MM.1S (cell line): ENCODE data around the gene NYNRIN.

Source experiments
- DNase-seq: peaks from one replicate; pipeline ENCODE4 v3.0.0-alpha.2; 2015
- H2AFZ ChIP-seq: fragments of 300-600 bp; sonication (generic); 2 replicates; pipeline ENCODE4 v1.6.0; 2016; ENCODE audit warnings: antibody characterized with exemption, low read length
- H3F3A ChIP-seq: fragments of 300-600 bp; sonication (generic); 2 replicates; pipeline ENCODE4 v1.6.1; 2016; ENCODE audit warnings: mild to moderate bottlenecking, antibody characterized with exemption, low read length, moderate library complexity, mixed read lengths; ENCODE audit not compliant: insufficient read depth
- H3K27ac ChIP-seq: fragments of 300-600 bp; sonication (generic); 2 replicates; pipeline ENCODE4 v1.5.1; 2016; ENCODE audit warnings: mild to moderate bottlenecking, low read length
- H3K27me3 ChIP-seq: fragments of 300-600 bp; sonication (generic); replicated peaks from 2 replicates; pipeline ENCODE4 v1.6.0; 2016; ENCODE audit warnings: low read length; ENCODE audit not compliant: insufficient read depth
- H3K36me3 ChIP-seq: fragments of 300-600 bp; sonication (generic); replicated peaks from 2 replicates; pipeline ENCODE4 v1.6.1; 2016; ENCODE audit warnings: mild to moderate bottlenecking, low read length, mixed read lengths; ENCODE audit not compliant: insufficient read depth
- H3K4me1 ChIP-seq: fragments of 300-600 bp; sonication (generic); 2 replicates; pipeline ENCODE4 v1.6.1; 2016; ENCODE audit warnings: low read length, mixed read lengths
- H3K4me2 ChIP-seq: fragments of 300-600 bp; sonication (generic); 2 replicates; pipeline ENCODE4 v1.6.0; 2016; ENCODE audit warnings: low read depth, low read length
- H3K4me3 ChIP-seq: fragments of 300-600 bp; sonication (generic); 2 replicates; pipeline ENCODE4 v1.5.1; 2016; ENCODE audit warnings: low read length, mixed read lengths
- H3K79me2 ChIP-seq: fragments of 300-600 bp; sonication (generic); 2 replicates; pipeline ENCODE4 v1.6.1; 2016; ENCODE audit warnings: mixed run types, low read length, mixed read lengths
- H3K9ac ChIP-seq: fragments of 300-600 bp; sonication (generic); 2 replicates; pipeline ENCODE4 v1.6.1; 2016; ENCODE audit warnings: low read length, mixed read lengths
- H3K9me2 ChIP-seq: fragments of 300-600 bp; sonication (generic); replicated peaks from 2 replicates; pipeline ENCODE4 v1.6.1; 2016; ENCODE audit warnings: mild to moderate bottlenecking, low read length, mixed read lengths; ENCODE audit not compliant: insufficient read depth
- H3K9me3 ChIP-seq: fragments of 300-600 bp; sonication (generic); replicated peaks from 2 replicates; pipeline ENCODE4 v1.6.1; 2016; ENCODE audit warnings: mild to moderate bottlenecking, low read length, mixed read lengths; ENCODE audit not compliant: insufficient read depth
- H4K20me1 ChIP-seq: fragments of 300-600 bp; sonication (generic); 2 replicates; pipeline ENCODE4 v1.6.1; 2016; ENCODE audit warnings: mild to moderate bottlenecking, low read length, moderate library complexity, mixed read lengths; ENCODE audit not compliant: insufficient read depth
- CTCF ChIP-seq: fragments of 300-600 bp; sonication (generic); IDR thresholded peaks from 2 replicates; pipeline ENCODE4 v1.5.1; 2016; ENCODE audit warnings: antibody characterized with exemption, low read length, mixed read lengths
- EZH2 ChIP-seq: fragments of 300-600 bp; sonication (generic); optimal IDR thresholded peaks from 2 replicates; pipeline ENCODE3; 2017; ENCODE audit warnings: low read depth, mild to moderate bottlenecking, antibody characterized with exemption, low read length, mixed read lengths
- EZH2phosphoT487 ChIP-seq: fragments of 300-600 bp; sonication (generic); IDR thresholded peaks from 2 replicates; pipeline ENCODE4 v1.6.1; 2018; ENCODE audit warnings: antibody characterized with exemption, low read length

Gene NYNRIN

GRCh38 chr14:24439257-24439656 lies 40.5 kb downstream of the NYNRIN start:
- TF ChIP-seq CTCF (no peak), EZH2phosphoT487 (no peak), EZH2 (no peak)
- Histone ChIP-seq H3F3A (peaks cover 5% of the 10 kb centered on the region), H3K27me3 (no peaks in the 10 kb centered on the region), H3K4me1 (0 out of 2 replicates have a peak, but pooled peaks cover 3% of the 10 kb centered on the region), H2AFZ (no peak overlapping the region), H4K20me1 (no peaks in the 10 kb centered on the region), H3K4me2 (no peak overlapping the region), H3K4me3 (no peak overlapping the region), H3K79me2 (no peaks in the 10 kb centered on the region; the same call in 1 of the 2 replicates), H3K36me3 (0 out of 2 replicates have a peak, but pooled peaks cover 2% of the 10 kb centered on the region), H3K9me3 (no peaks in the 10 kb centered on the region), H3K9ac (no peak overlapping the region), H3K27ac (no peak overlapping the region), H3K9me2 (no peaks in the 10 kb centered on the region)
- no peak for DNase-seq

GRCh38 chr14:24439830-24440605 lies 41.2 kb downstream of the NYNRIN start:
- no peak for DNase-seq
- Histone ChIP-seq H3K27me3 (no peaks in the 10 kb centered on the region), H3K79me2 (no peaks in the 10 kb centered on the region; the same call in 1 of the 2 replicates), H2AFZ (no peak overlapping the region), H3F3A (peaks cover 5% of the 10 kb centered on the region), H3K4me2 (no peak overlapping the region), H3K9ac (no peak overlapping the region), H3K4me1 (0 out of 2 replicates have a peak, but pooled peaks cover 3% of the 10 kb centered on the region), H3K9me2 (no peaks in the 10 kb centered on the region), H3K4me3 (no peak overlapping the region), H4K20me1 (no peaks in the 10 kb centered on the region), H3K36me3 (0 out of 2 replicates have a peak, but pooled peaks cover 2% of the 10 kb centered on the region), H3K27ac (no peak overlapping the region), H3K9me3 (no peaks in the 10 kb centered on the region)
- TF ChIP-seq CTCF (no peak), EZH2 (no peak), EZH2phosphoT487 (no peak)

- Histone ChIP-seq H4K20me1 (no peaks in the 10 kb centered on the region), H3K4me2 (peak overlapping the region; percentile 79; the same call in 1 of the 2 replicates), H3K4me1 (0 out of 2 replicates have a peak, but pooled peaks cover 3% of the 10 kb centered on the region), H3K27ac (no peak overlapping the region), H3K9me3 (no peaks in the 10 kb centered on the region), H3F3A (peaks cover 5% of the 10 kb centered on the region), H3K79me2 (no peaks in the 10 kb centered on the region; the same call in 1 of the 2 replicates), H3K4me3 (no peak overlapping the region), H3K27me3 (no peaks in the 10 kb centered on the region), H2AFZ (no peak overlapping the region), H3K36me3 (0 out of 2 replicates have a peak, but pooled peaks cover 2% of the 10 kb centered on the region), H3K9me2 (no peaks in the 10 kb centered on the region), H3K9ac (no peak overlapping the region)
- DNase-seq: no peak
- TF ChIP-seq EZH2phosphoT487 (no peak), CTCF (no peak), EZH2 (no peak)
These were observed 42.0 kb downstream of the NYNRIN start for GRCh38 chr14:24440606-24441399.
